ENCODE data around the gene UBQLN4.
"Not testable (repeated sequence)": the region's sequence is repeated elsewhere in the genome, so short reads cannot be mapped to it uniquely, and the experiment has no call there.

Gene UBQLN4

GRCh38 chr1:156081180-156081916, 27.8 kb upstream of the UBQLN4 start:
- DNase-seq (ENCODE audit: low read depth) = no peak

GRCh38 chr1:156080863-156081179, 27.2 kb upstream of the UBQLN4 start:
- DNase-seq (ENCODE audit: low read depth) = no peak

DNA sequence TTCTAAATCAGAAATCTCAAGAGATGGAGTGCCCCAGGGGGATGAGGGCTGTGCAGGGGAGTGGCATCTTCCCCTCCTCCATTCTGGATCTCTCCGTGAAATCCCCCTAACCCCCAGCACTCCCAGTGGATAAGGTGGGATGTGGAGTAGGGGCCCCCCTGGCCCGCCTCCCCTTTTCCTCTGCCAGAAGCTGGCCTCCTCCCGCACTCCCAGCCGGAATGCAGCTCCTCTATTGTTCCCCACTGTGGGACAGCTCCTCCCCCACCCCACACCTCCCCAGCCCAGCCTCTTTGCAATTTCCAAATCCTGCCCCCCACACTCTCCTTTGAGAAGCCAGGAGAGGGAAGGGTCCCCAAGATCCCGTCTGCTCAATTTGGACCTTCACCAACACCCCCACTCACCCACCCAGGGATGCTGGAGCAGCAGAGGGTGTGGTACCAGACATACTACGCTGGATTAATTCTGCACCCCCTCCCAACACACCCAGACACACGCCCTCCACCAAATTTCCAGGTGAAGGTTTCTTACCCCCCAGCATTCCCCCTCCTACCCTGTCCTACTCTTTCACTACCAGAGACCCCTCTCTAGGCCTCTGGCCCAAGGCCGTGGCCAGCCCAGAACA, 26.8 kb upstream of the UBQLN4 start:
- no peak for DNase-seq (ENCODE audit: low read depth)

DNA sequence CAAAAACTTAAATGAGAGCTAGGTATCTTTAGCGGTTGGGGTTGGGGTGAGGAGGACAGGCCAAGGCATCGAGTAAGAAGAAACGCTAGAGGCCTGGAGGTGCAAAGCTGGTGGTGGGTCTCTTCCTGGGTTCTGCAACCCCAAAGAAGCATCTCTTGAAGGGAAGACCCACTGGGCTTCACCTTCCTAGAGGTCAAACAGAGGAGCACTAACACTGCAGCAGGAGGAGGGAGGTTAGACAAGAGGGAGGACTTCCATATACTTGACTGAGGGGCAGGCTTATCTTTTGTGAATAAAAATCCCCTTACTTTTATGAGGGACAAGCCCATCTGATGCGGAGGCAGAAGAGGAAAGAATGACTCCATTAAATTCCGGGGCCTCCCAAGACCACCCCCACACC, 26.2 kb upstream of the UBQLN4 start:
- DNase-seq (ENCODE audit: low read depth) = no peak

DNA sequence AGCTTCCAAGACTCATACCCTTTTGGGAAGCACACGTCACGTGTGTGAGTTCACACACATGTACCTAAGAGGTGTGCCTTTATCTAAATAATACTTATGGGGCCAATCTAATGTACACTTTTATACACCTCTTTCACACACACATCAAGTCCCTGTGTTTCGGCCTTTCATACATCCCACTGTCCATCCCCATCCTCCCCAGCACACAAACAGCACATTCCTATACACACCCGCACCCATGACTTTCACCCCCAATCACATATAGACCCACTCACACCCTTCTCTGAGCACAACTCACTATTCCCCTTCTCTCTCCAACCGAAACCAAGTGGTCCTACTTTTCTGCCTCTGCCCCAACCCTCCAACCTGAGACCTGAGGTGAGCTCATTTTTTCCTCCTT, 25.1 kb upstream of the UBQLN4 start:
- no peak for DNase-seq (ENCODE audit: low read depth)

DNA sequence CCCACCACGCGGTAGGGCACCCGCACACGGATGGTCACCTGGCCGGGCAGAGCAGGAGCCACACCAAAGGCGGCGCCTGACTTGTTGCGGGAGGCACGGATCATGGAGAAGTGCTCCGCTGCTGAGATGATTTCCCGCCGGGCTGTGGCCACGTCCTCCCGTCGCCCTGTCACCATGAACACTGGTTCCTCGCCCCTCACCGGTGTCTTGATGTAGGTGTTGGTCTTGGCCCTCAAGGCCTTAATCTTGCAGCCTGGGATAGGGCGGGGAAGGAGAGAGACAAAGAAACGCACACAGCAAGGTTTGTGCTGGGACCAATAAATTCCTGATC, 23.8 kb upstream of the UBQLN4 start:
- no peak for DNase-seq (ENCODE audit: low read depth)

GRCh38 chr1:156076609-156077429, 23.2 kb upstream of the UBQLN4 start:
- no peak for DNase-seq (ENCODE audit: low read depth)

GRCh38 chr1:156075775-156076204, 22.2 kb upstream of the UBQLN4 start:
- DNase-seq (ENCODE audit: low read depth) = no peak

- no peak for DNase-seq (ENCODE audit: low read depth)
Observed at GRCh38 chr1:156075162-156075561, 21.6 kb upstream of the UBQLN4 start.

DNA sequence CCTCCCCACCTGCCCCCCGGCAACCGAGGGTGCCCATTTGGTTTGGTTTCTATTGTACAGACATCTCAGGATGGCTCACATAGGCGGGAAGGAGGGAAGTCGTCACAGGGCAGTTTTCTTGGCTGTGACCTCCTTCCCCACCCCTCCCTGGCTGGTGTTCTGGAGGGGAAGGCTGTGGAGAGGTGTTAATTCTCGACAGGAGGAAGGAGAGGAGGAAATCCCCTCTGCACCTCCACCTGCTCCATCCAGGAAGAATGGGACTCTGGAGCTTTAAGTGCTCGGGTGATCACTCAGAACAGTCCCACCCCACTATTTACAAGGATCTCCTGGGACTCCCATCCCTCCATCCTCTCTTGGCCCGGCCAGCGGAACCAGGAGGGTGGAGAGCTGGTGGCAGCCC, 21.1 kb upstream of the UBQLN4 start:
- no peak for DNase-seq (ENCODE audit: low read depth)

- DNase-seq (ENCODE audit: low read depth) = no peak
Observed at GRCh38 chr1:156073740-156074139, 20.1 kb upstream of the UBQLN4 start.

DNA sequence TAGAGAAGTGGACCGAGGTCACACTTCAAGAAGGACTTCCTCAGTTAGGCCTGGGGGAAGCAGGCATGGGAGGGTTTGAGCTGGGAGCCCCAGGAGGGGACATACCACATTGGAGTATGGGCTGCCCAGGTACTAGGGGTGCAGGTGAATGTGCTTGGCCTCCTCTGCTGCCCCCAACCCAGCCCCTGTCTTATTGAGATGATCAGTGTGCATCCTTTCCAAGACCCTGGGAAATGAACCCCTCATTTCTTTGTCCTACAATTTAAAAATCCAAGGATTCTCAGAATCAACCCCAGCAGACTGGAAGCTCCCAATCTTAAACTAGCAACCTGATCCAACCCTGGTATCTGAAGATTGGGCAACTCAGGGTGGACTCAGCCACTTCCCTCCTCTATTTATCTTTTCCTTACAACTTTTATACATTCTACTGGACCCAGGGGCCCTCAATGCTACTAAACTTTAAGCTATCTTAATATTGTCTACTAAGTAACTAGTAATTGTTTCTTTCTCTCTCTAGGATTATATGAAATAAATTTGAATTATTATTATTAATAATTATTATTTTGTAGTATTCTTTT, 19.6 kb upstream of the UBQLN4 start:
- DNase-seq (ENCODE audit: low read depth) = no peak

GRCh38 chr1:156072251-156072650, 18.7 kb upstream of the UBQLN4 start:
- DNase-seq (ENCODE audit: low read depth) = no peak

- DNase-seq (ENCODE audit: low read depth) = not testable (repeated sequence)
Observed at GRCh38 chr1:156071332-156071816, 17.8 kb upstream of the UBQLN4 start.

DNA sequence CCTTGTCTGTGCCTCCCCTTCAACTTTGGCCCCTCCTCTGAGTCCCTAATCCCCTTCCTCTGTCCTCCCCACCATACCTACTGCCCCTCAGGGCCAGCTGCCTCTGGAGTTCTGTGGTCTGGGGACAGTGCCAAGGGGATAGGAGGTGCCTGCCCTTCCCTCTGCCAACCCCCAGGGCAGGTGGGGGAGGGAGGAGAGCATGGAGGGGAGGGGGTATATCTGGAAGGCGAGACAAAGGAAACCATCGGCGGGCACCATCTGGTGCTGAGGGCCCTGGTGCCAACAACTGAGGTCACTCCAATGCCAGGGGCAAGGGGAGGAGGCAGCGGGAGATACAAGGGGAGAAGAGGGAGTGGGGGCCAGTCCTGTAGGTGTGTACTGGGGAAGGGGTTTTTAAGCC, 16.9 kb upstream of the UBQLN4 start:
- no peak for DNase-seq (ENCODE audit: low read depth)

DNA sequence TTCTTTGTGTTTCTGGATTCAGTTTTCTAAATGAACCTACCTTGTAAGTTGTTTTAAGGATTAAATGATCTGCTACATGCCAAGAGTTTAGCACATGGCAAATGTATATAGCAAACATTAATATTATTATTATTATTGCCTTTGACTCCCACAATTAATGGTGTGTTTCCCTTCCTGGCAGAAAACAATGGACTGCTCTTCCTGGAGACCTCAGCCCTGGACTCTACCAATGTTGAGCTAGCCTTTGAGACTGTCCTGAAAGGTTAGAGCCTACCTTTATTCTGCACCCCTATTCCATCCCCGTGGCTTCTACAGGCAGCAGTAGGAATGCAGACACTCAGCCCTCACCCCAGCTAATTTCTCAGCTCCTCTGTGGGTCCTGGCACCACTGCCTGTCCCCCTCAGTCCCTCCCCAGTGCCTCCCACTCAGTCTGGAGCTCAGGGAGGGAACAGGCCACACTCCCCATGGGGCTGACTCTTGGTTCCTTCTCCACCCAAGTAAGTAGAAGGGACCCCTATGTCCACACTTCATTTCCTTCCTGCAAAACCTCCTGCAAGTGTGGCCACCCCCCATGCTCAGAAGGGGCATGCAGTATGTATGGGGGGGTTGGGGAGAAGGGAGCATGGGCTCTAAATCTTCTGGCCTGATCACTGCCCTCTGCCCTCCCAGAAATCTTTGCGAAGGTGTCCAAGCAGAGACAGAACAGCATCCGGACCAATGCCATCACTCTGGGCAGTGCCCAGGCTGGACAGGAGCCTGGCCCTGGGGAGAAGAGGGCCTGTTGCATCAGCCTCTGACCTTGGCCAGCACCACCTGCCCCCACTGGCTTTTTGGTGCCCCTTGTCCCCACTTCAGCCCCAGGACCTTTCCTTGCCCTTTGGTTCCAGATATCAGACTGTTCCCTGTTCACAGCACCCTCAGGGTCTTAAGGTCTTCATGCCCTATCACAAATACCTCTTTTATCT, 16.2 kb upstream of the UBQLN4 start:
- DNase-seq (ENCODE audit: low read depth) = no peak

- no peak for DNase-seq (ENCODE audit: low read depth)
Observed at GRCh38 chr1:156067262-156067661, 13.7 kb upstream of the UBQLN4 start.

- DNase-seq (ENCODE audit: low read depth) = no peak
Observed at GRCh38 chr1:156065871-156066270, 12.3 kb upstream of the UBQLN4 start.

DNA sequence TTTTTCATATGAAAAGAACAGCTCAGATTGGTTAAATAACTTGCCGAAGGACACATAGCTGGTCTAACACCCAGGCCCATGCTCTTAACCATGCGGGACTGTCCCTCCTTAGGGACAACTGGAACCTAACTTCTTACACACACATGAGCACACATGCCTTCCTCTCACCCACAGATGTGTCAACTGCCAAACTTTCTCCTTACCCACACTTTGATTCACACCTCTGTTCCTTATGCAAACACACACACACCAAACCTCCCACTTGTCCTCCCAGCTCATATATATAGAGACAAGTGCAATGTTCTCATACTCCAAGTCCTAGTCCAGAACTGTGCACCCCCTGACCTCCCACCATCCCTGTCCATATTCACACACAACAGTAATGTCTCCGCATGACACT, 11.6 kb upstream of the UBQLN4 start:
- DNase-seq (ENCODE audit: low read depth) = no peak

DNA sequence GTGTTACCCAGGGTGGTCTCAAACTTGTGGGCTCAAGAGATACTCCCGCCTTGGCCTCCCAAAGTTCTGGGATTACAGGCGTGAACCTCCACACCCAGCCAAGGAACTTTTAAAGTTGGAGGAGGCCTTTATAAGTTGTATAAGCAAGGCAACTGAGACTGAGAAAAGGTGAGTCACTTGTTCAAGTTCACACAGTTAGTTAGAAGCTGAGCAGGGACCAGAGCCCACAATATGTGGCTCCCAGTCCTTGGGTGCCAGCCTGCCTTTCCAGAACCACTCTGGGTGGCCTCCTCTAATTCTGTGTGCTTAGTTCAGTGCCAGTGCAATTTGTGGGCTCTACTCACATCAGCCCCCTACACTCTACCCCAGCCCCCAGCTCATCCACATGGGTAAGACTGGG, 11.0 kb upstream of the UBQLN4 start:
- DNase-seq (ENCODE audit: low read depth) = no peak

DNA sequence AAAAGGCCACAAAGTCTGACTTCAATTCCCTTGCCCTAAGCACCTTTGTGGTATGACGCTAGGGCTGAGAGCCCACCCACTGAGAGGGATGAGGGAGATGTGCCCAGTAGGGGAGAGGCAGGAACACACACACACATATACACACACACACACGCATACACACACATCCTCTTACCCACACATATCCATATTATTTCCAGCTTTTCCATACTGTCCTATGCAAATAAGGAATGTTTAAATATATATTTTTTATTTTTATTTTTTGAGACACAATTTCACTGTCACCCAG, 10.3 kb upstream of the UBQLN4 start:
- no peak for DNase-seq (ENCODE audit: low read depth)

DNA sequence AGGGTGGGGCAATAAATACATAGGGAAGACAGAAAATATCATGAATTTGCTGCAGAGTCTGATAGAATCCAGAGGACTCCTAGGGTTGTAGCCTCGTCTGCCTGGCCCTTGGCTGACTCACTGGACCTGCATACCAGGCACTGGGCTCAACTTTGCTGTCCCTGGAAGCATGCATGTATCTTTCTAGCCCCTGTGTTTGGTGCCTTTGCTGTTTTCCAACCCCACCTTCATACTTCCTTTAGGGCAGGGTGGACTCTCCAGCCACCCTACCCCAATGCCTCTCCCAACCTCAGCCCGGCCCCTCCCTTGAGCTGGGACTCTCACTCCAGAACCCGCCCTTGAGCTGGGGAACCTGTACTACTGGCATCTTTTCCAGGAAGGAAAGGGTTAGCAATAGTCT, 8.6 kb upstream of the UBQLN4 start:
- no peak for DNase-seq (ENCODE audit: low read depth)
